Stimulated activated CD8-positive, alpha-beta memory T cell treated with anti-CD3 and anti-CD28 coated beads, Interleukin-15, amount 100 ng/mL, for 24 hours (primary cell): ENCODE results near the gene EFNA2.
"Not testable (repeated sequence)": the region's sequence is repeated elsewhere in the genome, so short reads cannot be mapped to it uniquely, and the experiment has no call there.

Source experiments
- DNase-seq: peaks from one replicate; pipeline ENCODE4 v3.0.0-alpha.2; 2020; ENCODE audit warnings: low read depth

The EFNA2 gene

DNA sequence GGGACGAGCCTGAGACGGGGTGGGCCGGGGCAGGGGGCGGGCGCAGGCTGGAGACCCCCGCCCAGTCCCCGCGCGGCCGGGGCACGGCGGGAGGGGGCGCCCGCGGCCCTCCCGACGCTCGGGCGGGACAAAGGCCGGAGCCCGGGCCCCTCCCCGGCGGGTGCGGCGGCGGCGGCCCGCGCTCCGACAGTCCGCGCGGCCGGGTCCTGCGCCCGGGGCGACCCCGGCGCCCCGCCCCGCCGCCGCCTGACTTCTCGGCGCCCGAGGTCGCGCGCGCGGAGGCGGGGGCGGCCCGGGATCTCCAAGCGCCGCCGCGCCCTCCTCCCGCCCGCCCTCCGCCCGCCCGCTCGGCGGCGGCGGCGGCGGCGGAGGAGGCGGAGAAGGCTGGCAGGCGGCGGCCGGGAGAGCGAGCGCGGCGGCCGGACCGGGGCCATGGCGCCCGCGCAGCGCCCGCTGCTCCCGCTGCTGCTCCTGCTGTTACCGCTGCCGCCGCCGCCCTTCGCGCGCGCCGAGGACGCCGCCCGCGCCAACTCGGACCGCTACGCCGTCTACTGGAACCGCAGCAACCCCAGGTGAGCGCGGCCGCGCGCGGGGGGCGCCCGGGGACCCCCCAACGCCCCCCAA lies at the start of gene EFNA2:
Gene EFNA2, plus strand, starts transcription at position 137 of the 624 bp plus-strand sequence. Its CDS starts 296 bp downstream, at position 433.
- DNase-seq = no peak

DNA sequence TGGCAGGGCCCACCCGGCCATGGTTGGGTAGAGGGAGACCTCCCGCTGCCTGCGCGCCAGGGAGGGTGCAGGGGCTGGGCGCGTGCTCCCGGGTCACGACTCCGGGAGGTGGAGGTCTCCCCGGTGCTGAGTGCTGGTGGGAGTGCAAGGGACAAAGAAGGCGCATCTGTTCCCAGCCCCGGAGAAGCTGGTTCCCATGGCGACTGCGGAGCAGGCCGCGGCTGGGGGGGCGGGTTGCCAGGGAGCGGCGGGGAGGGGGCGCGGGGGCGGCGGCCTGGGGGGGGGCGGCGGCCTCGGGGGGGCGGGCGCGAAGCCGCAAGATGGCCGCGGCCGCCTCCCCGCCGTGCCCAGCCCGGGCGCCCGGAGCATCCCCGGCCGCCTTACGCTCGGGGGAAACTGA lies 49.1 kb upstream of the EFNA2 start:
- DNase-seq = no peak

GRCh38 chr19:1237027-1237659 lies 48.5 kb upstream of the EFNA2 start:
- DNase-seq = no peak

DNA sequence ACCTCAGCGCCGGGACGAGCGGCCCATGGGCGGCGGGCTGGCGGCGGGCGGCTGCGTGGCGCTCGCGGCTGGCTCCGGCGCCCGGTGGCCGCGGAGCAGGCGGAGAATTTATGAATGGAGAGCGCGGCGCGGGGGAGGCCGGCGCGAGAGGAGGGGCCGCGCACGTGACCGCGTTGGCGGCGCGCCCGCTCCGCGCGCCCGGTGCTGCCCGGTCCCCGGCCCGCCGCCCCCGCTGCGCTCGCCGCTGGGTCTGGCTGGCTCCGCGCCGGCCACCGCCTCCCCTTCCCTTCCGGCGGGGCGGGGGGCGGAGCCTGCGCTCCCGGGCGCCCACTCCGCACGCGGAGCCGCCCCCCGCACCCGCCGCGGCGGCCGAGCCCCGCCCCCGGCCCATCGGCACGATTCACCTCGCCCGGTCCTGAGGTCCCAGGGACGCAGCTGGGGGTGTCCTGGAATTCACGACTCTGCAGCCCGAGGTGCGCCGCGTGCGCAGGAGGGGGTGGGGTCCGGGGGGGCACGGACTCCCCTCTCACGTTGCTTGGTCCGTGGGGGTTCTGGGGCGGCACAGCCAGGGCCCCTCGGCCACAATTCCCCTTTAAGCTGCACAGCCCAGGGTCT lies 47.8 kb upstream of the EFNA2 start, which contains the start of gene CBARP:
Gene CBARP, minus strand, starts transcription at position 252 of the 615 bp plus-strand sequence. CDS start 1,905 bp downstream, outside the sequence.
- no peak for DNase-seq

DNA sequence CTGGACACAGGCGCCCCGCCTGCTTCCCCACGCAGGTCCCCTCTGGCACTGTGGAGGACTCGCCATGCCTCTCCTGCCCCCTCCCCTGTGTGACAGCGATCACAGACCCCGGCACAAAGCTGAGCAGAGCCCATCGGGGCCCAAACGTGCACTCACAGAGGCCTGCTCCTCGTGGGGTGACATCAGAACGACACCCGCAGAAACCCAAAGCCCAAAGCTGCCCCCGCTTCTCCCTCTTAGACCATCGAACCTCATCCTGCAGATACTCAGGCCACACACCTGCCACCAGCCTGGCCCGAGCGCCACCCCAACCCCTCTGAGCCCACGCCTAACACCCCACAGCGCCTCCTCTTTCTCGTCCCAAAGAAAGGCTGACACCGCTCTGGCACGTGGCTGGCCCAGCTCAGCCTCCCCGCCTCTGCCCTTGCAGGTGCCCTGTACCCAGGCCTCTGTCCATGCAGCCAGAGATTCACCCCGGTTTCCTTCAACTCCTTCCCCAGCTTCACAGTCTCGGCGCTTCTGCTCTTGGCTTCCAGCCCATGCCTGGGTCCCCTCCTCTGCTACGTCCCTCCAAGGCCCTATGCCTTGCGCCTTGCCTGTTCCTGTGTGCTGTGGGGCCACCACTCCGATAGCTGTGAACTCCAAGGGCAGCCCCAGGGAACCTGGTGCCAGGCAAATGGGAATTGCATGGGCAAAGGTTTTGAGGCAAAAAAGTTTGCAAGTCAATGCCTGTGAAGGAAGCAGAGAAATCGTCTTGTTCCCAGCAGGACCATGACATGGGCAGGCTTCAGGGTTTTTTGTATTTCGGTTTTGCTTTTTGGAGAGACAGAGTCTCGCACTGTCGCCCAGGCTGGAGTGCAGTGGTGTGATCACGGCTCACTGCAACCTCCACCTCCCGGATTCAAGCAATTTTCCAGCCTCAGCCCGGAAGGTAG lies 47.0 kb upstream of the EFNA2 start:
- DNase-seq = no peak

DNA sequence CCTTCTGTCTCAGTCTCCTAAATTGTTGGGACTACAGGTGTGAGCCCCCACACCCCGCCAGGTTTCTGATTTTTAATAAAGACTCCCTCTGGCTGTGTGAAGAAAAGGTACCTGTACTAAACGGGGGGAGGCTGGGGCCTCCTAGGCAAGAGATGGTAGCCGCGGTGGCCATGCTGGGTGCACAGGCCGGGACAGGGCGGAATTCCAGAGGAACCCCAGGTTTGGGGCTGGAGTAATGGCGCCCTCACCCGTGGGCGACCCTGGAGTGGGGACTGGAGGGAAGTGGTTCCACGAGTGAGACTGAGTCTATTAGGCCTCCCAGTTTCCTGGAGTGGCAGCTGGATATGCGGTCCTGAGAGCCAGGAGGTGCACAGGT lies 46.3 kb upstream of the EFNA2 start:
- no peak for DNase-seq

GRCh38 chr19:1239796-1240737 lies 45.6 kb upstream of the EFNA2 start:
- DNase-seq = peak; percentile 91

DNA sequence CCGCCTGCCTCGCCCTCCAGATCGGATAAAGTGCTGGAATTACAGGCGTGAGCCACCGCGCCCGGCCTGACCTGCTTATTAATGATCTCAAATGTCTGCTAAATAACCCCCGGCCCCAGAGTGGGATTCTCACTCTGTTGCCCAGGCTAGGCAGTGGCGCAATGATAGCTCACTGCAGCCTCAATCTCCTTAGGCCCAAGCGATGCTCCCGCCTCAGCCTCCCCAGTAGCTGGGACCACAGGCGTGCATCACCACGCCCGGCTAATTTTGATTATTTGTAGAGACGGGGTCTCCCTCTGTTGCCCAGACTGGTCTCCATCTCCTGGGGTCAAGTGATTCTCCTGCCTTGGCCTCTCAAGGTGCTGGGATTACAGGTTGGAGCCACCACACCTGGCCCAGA lies 44.7 kb upstream of the EFNA2 start:
- DNase-seq = no peak

DNA sequence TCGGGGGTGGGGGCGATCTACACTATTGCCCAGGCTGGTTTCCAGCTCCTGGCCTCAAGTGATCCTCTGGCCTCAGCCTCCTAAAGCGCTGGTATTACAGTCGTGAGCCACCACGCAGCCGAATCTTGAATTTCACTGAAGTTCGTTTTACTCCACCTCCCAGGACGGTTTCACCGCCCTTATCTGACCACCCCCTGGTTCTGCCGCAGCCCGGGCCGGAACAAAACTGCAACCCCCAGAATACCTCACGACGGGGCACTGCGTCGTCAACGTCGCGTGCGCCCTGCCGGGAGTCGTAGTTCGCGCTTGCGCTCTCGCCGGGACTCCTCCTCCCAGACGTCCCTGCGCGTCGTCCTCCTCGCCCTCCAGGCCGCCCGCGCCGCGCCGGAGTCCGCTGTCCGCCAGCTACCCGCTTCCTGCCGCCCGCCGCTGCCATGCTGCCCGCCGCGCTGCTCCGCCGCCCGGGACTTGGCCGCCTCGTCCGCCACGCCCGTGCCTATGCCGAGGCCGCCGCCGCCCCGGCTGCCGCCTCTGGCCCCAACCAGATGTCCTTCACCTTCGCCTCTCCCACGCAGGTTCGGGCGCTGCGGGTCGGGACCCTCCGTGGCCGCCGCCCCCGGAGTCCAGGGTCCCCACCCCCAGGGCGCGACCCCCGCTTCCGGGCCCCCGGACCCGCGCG lies 44.1 kb upstream of the EFNA2 start, which contains the start of gene ATP5F1D:
Gene ATP5F1D, plus strand, starts transcription at position 335 of the 679 bp plus-strand sequence. Its CDS starts 100 bp downstream, at position 435.
- peak; percentile 79 for DNase-seq

GRCh38 chr19:1243768-1244692 lies 41.6 kb upstream of the EFNA2 start:
- DNase-seq = no peak

- no peak for DNase-seq
Observed at GRCh38 chr19:1244693-1245451, 40.8 kb upstream of the EFNA2 start.

DNA sequence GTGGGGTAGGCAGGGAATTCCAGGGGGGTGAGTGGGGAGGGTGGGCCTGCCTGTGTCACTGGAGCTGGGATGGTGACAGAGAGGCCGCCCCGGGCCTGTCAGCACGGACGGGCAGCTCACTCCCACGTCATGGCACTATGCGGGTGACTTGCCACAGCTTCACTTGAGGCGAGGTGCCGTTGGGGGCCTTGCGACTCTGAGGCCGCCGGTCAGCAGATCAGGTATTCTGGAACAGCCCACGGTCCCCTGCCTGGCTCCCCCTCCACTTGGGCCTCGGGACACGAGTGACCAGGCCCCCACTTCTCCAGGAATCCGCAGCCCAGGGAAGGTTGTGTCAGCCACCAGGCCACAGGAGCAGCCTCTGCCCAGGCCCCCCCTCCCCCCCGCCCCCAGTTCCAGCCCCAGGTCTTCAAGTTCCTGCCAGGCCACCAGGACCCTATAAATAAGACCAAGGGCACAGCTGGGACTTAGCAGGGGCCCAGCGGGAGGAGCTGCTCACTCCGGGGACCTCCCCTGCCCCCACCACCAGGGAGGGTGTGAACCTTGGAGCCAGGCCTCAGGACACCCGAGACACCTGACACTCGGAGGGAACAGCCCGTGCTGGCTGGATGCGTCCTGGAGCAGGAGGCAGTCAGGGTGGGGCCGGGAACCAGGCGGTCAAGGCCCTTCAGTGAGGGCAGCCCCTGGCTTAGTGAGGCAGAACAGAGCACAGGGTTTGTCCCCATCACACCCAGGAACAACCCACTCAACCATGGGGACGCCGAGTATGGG lies 40.0 kb upstream of the EFNA2 start:
- DNase-seq = no peak

GRCh38 chr19:1246265-1247087 lies 39.2 kb upstream of the EFNA2 start:
- not testable (repeated sequence) for DNase-seq

- no peak for DNase-seq
Observed at GRCh38 chr19:1247748-1248138, 37.9 kb upstream of the EFNA2 start.

GRCh38 chr19:1248139-1248785 lies 37.4 kb upstream of the EFNA2 start, which contains the start of gene MIDN:
TSS of gene MIDN (plus strand) at chr19:1248583. CDS start at chr19:1250297, 1,714 bp downstream.
- DNase-seq = no peak

DNA sequence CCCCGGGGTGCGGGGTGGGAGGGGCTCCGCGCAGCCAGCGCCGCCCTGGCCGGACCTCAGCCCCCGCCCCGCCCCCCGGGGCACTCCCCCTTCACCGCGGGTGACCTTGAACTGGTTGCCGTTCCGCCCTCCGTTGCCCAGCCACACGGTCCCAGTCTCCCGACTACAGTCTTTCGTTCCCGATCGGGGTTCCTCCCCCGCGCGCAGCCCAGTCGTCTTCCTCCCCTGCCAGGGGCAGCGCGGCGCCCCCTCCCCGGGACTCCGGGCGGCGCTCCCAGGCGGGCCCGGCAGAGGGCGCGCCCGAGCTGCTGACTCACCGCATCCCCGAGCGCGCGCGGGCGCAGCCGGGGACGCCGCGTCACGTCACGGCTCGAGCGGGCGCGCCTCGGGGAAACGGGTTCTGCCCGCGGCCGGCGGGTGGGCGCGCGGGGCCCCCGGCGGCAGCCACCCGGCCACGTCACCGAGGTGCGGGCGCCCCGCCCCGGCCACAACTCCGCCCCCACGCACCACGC lies 36.8 kb upstream of the EFNA2 start:
- peak; percentile 70 for DNase-seq
